HG03175 (cell line): Measurements from ENCODE around the gene PCDH12.

Source experiments
- ATAC-seq: cut with Tn5 transposase; IDR thresholded peaks from one replicate; pipeline ENCODE4 v1.9.1; 2021; ENCODE audit warnings: mild to moderate bottlenecking, moderate library complexity; ENCODE audit not compliant: unreplicated experiment

The PCDH12 gene

GRCh38 chr5:141966963-141967333 lies 8.9 kb upstream of the PCDH12 start:
- ATAC-seq = no peak

- ATAC-seq = no peak
Observed at GRCh38 chr5:141966275-141966962, 8.4 kb upstream of the PCDH12 start.

GRCh38 chr5:141965071-141965470 lies 7.1 kb upstream of the PCDH12 start:
- ATAC-seq = no peak

GRCh38 chr5:141963701-141964100 lies 5.7 kb upstream of the PCDH12 start:
- ATAC-seq = no peak

- ATAC-seq = no peak
Observed at GRCh38 chr5:141961466-141961865, 3.5 kb upstream of the PCDH12 start.

- peak; percentile 96 for ATAC-seq
Observed at GRCh38 chr5:141960449-141961323, 2.7 kb upstream of the PCDH12 start.

GRCh38 chr5:141960018-141960417 lies 2.0 kb upstream of the PCDH12 start:
- ATAC-seq = no peak

GRCh38 chr5:141958546-141959172 lies 657 bp upstream of the PCDH12 start:
- no peak for ATAC-seq

GRCh38 chr5:141957367-141957996 lies 520 bp downstream of the PCDH12 start:
- no peak for ATAC-seq

- ATAC-seq = no peak
Observed at GRCh38 chr5:141954194-141954593, 3.8 kb downstream of the PCDH12 start.

- no peak for ATAC-seq
Observed at GRCh38 chr5:141952020-141952419, 6.0 kb downstream of the PCDH12 start.

- peak; percentile 87 for ATAC-seq
Observed at GRCh38 chr5:141951332-141951781, 6.6 kb downstream of the PCDH12 start.

- ATAC-seq = no peak
Observed at GRCh38 chr5:141950207-141951005, 7.6 kb downstream of the PCDH12 start.

- ATAC-seq = no peak
Observed at GRCh38 chr5:141949511-141949910, 8.5 kb downstream of the PCDH12 start.

- no peak for ATAC-seq
Observed at GRCh38 chr5:141948812-141949211, 9.2 kb downstream of the PCDH12 start.

GRCh38 chr5:141947316-141947715 lies 10.7 kb downstream of the PCDH12 start:
- no peak for ATAC-seq

- no peak for ATAC-seq
Observed at GRCh38 chr5:141945511-141946051, 12.4 kb downstream of the PCDH12 start.

- ATAC-seq = no peak
Observed at GRCh38 chr5:141944076-141944475, 13.9 kb downstream of the PCDH12 start.

GRCh38 chr5:141942185-141942857 lies 15.7 kb downstream of the PCDH12 start:
- ATAC-seq = no peak

GRCh38 chr5:141941779-141942178 lies 16.2 kb downstream of the PCDH12 start:
- ATAC-seq = no peak
